ENCODE data around the gene LDB3.

LDB3 gene

GRCh38 chr10:86685893-86686632 is 17.8 kb downstream of the LDB3 start:
- no peak for DNase-seq (ENCODE audit: low read depth)

- no peak for DNase-seq (ENCODE audit: low read depth)
Measured at GRCh38 chr10:86686972-86687371, 18.7 kb downstream of the LDB3 start.

GRCh38 chr10:86687750-86688149 is 19.4 kb downstream of the LDB3 start:
- no peak for DNase-seq (ENCODE audit: low read depth)

- peak; percentile 24 for DNase-seq (ENCODE audit: low read depth)
Measured at GRCh38 chr10:86688398-86688921, 20.1 kb downstream of the LDB3 start.

GRCh38 chr10:86689146-86689545 is 20.8 kb downstream of the LDB3 start:
- DNase-seq (ENCODE audit: low read depth) = no peak

- DNase-seq (ENCODE audit: low read depth) = no peak
Measured at GRCh38 chr10:86690231-86690630, 21.9 kb downstream of the LDB3 start.

GRCh38 chr10:86690657-86691084 is 22.4 kb downstream of the LDB3 start:
- no peak for DNase-seq (ENCODE audit: low read depth)

GRCh38 chr10:86691333-86692022 is 23.2 kb downstream of the LDB3 start:
- DNase-seq (ENCODE audit: low read depth) = no peak

GRCh38 chr10:86692023-86692514 is 23.8 kb downstream of the LDB3 start:
- no peak for DNase-seq (ENCODE audit: low read depth)

GRCh38 chr10:86692664-86693063 is 24.4 kb downstream of the LDB3 start:
- no peak for DNase-seq (ENCODE audit: low read depth)

- DNase-seq (ENCODE audit: low read depth) = no peak
Measured at GRCh38 chr10:86693275-86693674, 25.0 kb downstream of the LDB3 start.

GRCh38 chr10:86693721-86694369 is 25.5 kb downstream of the LDB3 start:
- DNase-seq (ENCODE audit: low read depth) = no peak

- DNase-seq (ENCODE audit: low read depth) = no peak
Measured at GRCh38 chr10:86698207-86698940, 30.1 kb downstream of the LDB3 start.

GRCh38 chr10:86699125-86699524 is 30.8 kb downstream of the LDB3 start:
- no peak for DNase-seq (ENCODE audit: low read depth)

GRCh38 chr10:86699541-86699940 is 31.2 kb downstream of the LDB3 start:
- DNase-seq (ENCODE audit: low read depth) = no peak

GRCh38 chr10:86699991-86700840 is 31.9 kb downstream of the LDB3 start:
- DNase-seq (ENCODE audit: low read depth) = no peak

- DNase-seq (ENCODE audit: low read depth) = no peak
Measured at GRCh38 chr10:86700851-86701617, 32.7 kb downstream of the LDB3 start.

GRCh38 chr10:86703176-86703575 is 34.9 kb downstream of the LDB3 start:
- no peak for DNase-seq (ENCODE audit: low read depth)

GRCh38 chr10:86705139-86705538 is 36.8 kb downstream of the LDB3 start:
- DNase-seq (ENCODE audit: low read depth) = no peak

GRCh38 chr10:86705905-86706304 is 37.6 kb downstream of the LDB3 start:
- DNase-seq (ENCODE audit: low read depth) = no peak
